Heart right ventricle (tissue), 16 donors: ENCODE results near the gene KCNN2. TPM values are rescaled to one million over a fixed set of nuclear protein-coding genes. Genes with fewer than 3 reads are reported as not detected.

Experiments
- ATAC-seq, 8 donors: fragments of 200-7000 bp; cut with Tn5 transposase; one replicate each; pipeline ENCODE4 v1.9.1; 2020; ENCODE audit warnings: mild to moderate bottlenecking in 8 of 8, moderate library complexity in 8 of 8, moderate number of reproducible peaks in 1 of 8
- DNase-seq, 2 donors: peaks; one replicate each; pipeline ENCODE4 v3.0.0-alpha.2; 2020
- H3K27ac ChIP-seq, 10 donors: fragments of 200-600 bp; sonication (generic) in 2 of 10; one replicate each; pipeline versions ENCODE4 v1.5.0 to v1.8.0; 2020 to 2022; ENCODE audit warnings: mild to moderate bottlenecking in 3 of 10
- H3K27me3 ChIP-seq, 7 donors: fragments of 200-600 bp; one replicate each; pipeline ENCODE4 v1.8.0; 2021 to 2022; ENCODE audit warnings: mild to moderate bottlenecking in 2 of 7
- H3K36me3 ChIP-seq, 9 donors: fragments of 200-600 bp; sonication (generic) in 1 of 9; one replicate each; pipeline versions ENCODE4 v1.5.0 to v1.8.0; 2020 to 2022; ENCODE audit warnings: mild to moderate bottlenecking in 2 of 9
- H3K4me1 ChIP-seq, 9 donors: fragments of 200-600 bp; sonication (generic) in 1 of 9; one replicate each; pipeline versions ENCODE4 v1.5.0 to v1.8.0; 2020 to 2022; ENCODE audit warnings: mild to moderate bottlenecking in 4 of 9
- H3K4me3 ChIP-seq, 10 donors: fragments of 200-600 bp; sonication (generic) in 2 of 10; one replicate each; pipeline versions ENCODE4 v1.5.0 to v1.8.0; 2020 to 2022; ENCODE audit warnings: mild to moderate bottlenecking in 7 of 10, moderate library complexity in 2 of 10
- H3K9me3 ChIP-seq, 11 donors: fragments of 200-600 bp in 10 of 11; sonication (generic) in 2 of 11; one replicate each; pipeline versions ENCODE4 v1.5.0 to v1.8.0; 2013 to 2022; ENCODE audit warnings: mild to moderate bottlenecking in 2 of 11, control low read depth in 1 of 11, moderate library complexity in 1 of 11
- WGBS, 2 donors: extraction: QIAGEN DNeasy Blood & Tissue Kit; methylation state at CpG; one replicate each; pipeline ENCODE4 v1.1.7; 2013; ENCODE audit warnings: inconsistent platforms in 1 of 2; 5-methylcytosine and 5-hydroxymethylcytosine counted together
- intact Hi-C, 10 donors: fragments of 100-400 bp; cut with DNase I; formaldehyde crosslinking; loops; one replicate each; pipeline versions ENCODE4 v1.11.1 to v1.14.2; 2022
- polyA plus RNA-seq, 2 donors: library from polyadenylated mRNA; stranded (reverse); fragments of 200-250 nt; gene quantifications; one replicate each; pipeline ENCODE4 v1.2.3, GENCODE V29; 2013
- total RNA-seq, 10 donors: library from RNA; stranded (reverse); fragmentation: NEBNext Ultra II Directional in 3 of 10; extraction: Animal tissue kit (Norgen Biotek cat#: 25700) in 3 of 10; gene quantifications; one replicate each; pipeline versions ENCODE4 v1.2.1 to v1.2.4, GENCODE V29; 2021 to 2023
- TF ChIP-seq, protein P1 (sequence below), 9 donors: fragments of 200-600 bp; sonication (generic) in 2 of 9; IDR thresholded peaks; one replicate each; pipeline versions ENCODE4 v1.5.0 to v1.8.0; 2021 to 2022; ENCODE audit warnings: antibody characterized with exemption in 9 of 9, mild to moderate bottlenecking in 5 of 9, moderate library complexity in 1 of 9
- donor health status: Arrhythmogenic right ventricular cardiomyopathy.
- donor health status: ischemic (EF 13 %, LVEDD 7.1; RV severe dilation, severe dysfunction).
- donor health status: healthy with polysubstance abuse.
- donor health status: DM: no; HTN: yes; CAD: no.
- donor health status: DM: no; HTN: no; CAD: no.
- donor health status: ischemic (EF 25% LVEDD 6.9; RV normal size, moderate dysfunction).
- donor health status: ischemic (EF 25% LVEDD 5.7; RV mildly dilated, moderate dysfunction).
- donor health status: healthy.
- donor health status: DM: yes; HTN: yes; CAD: no.
- donor health status: Ischemic cardiomyopathy.
- donor health status: ischemic (EF 35%, LVEDD 5.7; RV mildly dilated, moderate dysfunction).
- donor health status: nonischemic (EF 11% LVEDD 7.7; RV severe dilation, severe dysfunction).
- donor health status: DM: yes; HTN: yes; CAD: no.
- donor health status: PGD.
- donor health status: ischemic (EF 29% LVEDD 5.4; RV normal size, mild dysfunction).
- donor health status: nonischemic (EF 23%, LVEDD 6.1; RV moderate dilation, normal function).

Gene KCNN2
- total and polyA plus RNA-seq, 12 donors = 1.0 to 10.7 (median 7.6) TPM

DNA sequence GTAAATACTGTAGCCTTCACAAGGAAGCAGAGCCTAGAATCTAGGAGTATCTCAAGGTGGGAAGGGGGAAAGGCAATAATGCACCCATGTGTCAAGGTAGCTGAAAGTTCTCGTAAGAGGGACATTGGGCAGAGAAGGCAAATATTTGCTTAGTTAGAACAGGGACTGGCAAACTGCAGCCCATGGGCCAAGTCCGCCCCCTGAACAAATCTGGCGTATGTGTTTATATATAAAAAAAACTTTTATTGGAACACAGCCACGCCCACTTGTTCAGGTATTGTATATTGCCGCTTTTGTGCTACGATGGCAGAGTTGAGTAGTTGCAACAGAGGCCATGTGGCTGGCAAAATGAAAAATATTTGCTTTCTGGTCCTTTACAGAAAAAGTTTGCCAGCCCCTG, 16.1 kb downstream of the KCNN2 start:
- Histone ChIP-seq H3K9me3 (no peaks in the 10 kb centered on the region), H3K27me3 (no peaks in the 10 kb centered on the region), H3K4me1 (peaks cover 0 to 5% (median 0%) of the 10 kb centered on the region in 9 donors), H3K36me3 (no peaks in the 10 kb centered on the region), H3K27ac (no peak overlapping the region), H3K4me3 (no peak overlapping the region)
- TF ChIP-seq, protein P1, sequence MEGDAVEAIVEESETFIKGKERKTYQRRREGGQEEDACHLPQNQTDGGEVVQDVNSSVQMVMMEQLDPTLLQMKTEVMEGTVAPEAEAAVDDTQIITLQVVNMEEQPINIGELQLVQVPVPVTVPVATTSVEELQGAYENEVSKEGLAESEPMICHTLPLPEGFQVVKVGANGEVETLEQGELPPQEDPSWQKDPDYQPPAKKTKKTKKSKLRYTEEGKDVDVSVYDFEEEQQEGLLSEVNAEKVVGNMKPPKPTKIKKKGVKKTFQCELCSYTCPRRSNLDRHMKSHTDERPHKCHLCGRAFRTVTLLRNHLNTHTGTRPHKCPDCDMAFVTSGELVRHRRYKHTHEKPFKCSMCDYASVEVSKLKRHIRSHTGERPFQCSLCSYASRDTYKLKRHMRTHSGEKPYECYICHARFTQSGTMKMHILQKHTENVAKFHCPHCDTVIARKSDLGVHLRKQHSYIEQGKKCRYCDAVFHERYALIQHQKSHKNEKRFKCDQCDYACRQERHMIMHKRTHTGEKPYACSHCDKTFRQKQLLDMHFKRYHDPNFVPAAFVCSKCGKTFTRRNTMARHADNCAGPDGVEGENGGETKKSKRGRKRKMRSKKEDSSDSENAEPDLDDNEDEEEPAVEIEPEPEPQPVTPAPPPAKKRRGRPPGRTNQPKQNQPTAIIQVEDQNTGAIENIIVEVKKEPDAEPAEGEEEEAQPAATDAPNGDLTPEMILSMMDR (IDR thresholded peaks at IDR 0.05) = no peak
- intact Hi-C loops = no loop called here
- ATAC-seq (no peak), DNase-seq (no peak)
- 86 to 92% methylated on average over 6 of the region's 6 CpGs for WGBS, 2 donors

DNA sequence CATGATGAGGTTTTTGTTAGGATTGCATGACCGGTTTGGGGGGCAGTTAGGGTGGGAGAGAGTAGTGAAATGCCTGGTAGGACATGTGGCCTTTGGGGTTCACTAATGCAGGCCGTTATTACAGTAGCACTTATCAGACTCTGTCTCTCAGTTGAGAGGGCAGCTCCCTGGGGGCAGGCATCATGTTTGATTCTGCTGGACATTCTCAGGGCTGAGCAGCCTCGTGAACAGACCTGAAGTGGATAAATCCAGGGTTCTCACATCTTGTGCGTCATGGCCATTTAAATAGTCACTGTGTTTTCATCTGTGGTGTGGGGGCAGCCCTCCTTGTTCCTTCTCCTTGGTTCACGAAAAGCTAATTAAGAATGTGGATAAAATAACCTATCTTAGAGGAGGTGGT, 18.9 kb downstream of the KCNN2 start:
- H3K27me3 ChIP-seq = no peaks in the 10 kb centered on the region
- DNase-seq (no peak), ATAC-seq (no peak)
- no peak overlapping the region for H3K27ac ChIP-seq
- 64 to 71% methylated on average over 5 of the region's 5 CpGs for WGBS, 2 donors
- no peak overlapping the region for H3K4me3 ChIP-seq
- TF ChIP-seq, protein P1 (IDR thresholded peaks at IDR 0.05) = no peak
- peaks cover 0 to 5% (median 0%) of the 10 kb centered on the region in 9 donors for H3K4me1 ChIP-seq
- no peaks in the 10 kb centered on the region for H3K9me3 ChIP-seq
- no peaks in the 10 kb centered on the region for H3K36me3 ChIP-seq
- intact Hi-C loops = no loop called here

DNA sequence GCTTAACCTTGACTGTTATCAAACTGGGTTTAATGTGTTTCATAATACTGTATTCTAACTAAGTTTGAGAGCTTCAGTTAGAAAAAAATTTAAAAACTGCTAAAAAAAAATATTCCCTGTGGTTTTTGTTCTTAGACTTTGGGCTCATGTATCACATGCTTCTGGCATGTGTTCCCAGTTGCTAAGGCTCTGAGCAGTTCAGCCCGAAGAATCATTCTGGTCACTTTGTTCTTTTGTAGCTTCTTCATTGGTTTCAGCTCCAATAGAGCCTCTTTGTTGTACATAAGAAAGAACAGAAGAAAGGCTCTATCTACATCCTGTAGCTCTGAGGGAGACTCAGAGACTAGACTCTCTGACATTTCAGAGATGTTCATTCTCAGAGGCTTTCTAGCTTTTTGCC, 25.6 kb downstream of the KCNN2 start:
- H3K9me3 ChIP-seq = no peaks in the 10 kb centered on the region
- H3K4me1 ChIP-seq = peaks cover 0 to 18% (median 0%) of the 10 kb centered on the region in 9 donors
- no peak overlapping the region for H3K27ac ChIP-seq
- WGBS, 2 donors = 58 to 72% methylated on average over 1 of the region's 1 CpG
- intact Hi-C loops = no loop called here
- H3K4me3 ChIP-seq = no peak overlapping the region
- ATAC-seq (no peak), DNase-seq (no peak)
- no peaks in the 10 kb centered on the region for H3K36me3 ChIP-seq
- no peaks in the 10 kb centered on the region for H3K27me3 ChIP-seq
- TF ChIP-seq, protein P1 (IDR thresholded peaks at IDR 0.05) = no peak

DNA sequence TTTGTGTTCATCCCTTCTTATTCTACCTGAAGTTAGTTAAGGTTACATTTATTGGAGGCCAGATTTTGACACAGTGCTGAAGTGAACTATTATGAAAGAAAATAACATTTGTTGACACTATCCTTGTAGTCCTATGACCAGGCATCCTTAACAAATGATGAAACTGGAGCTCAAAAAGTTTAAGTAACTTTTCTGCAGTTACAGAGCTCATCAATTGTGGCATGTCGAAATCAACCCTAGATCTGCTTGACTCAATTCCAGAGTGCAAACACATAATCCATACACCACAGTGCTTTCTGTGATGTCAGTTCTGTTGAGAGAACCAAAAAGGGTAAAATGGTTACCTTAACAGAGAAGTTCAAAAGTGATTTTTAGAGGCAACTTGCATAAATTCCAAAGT, 28.6 kb downstream of the KCNN2 start:
- H3K4me3 ChIP-seq = no peak overlapping the region
- TF ChIP-seq, protein P1 (IDR thresholded peaks at IDR 0.05) = no peak
- H3K36me3 ChIP-seq = no peaks in the 10 kb centered on the region
- H3K27me3 ChIP-seq = no peaks in the 10 kb centered on the region
- no peak overlapping the region for H3K27ac ChIP-seq
- DNase-seq = no peak
- WGBS, 2 donors = 91 to 92% methylated on average over 1 of the region's 1 CpG
- ATAC-seq = no peak
- H3K9me3 ChIP-seq = no peaks in the 10 kb centered on the region
- intact Hi-C loops = no loop called here
- H3K4me1 ChIP-seq = peaks cover 0 to 18% (median 0%) of the 10 kb centered on the region in 9 donors
